Urothelium cell line (cell line): ENCODE data around the gene LRRC31.

Experiments used
- DNase-seq: peaks from one replicate; pipeline ENCODE4 v3.0.0; 2011; ENCODE audit warnings: low spot score, mixed read lengths
- FAIRE-seq: peaks from 2 replicates; lab custom pipeline; 2011; peaks lifted over from hg19 to GRCh38; lab: Jason Lieb, UNC

LRRC31 gene

DNA sequence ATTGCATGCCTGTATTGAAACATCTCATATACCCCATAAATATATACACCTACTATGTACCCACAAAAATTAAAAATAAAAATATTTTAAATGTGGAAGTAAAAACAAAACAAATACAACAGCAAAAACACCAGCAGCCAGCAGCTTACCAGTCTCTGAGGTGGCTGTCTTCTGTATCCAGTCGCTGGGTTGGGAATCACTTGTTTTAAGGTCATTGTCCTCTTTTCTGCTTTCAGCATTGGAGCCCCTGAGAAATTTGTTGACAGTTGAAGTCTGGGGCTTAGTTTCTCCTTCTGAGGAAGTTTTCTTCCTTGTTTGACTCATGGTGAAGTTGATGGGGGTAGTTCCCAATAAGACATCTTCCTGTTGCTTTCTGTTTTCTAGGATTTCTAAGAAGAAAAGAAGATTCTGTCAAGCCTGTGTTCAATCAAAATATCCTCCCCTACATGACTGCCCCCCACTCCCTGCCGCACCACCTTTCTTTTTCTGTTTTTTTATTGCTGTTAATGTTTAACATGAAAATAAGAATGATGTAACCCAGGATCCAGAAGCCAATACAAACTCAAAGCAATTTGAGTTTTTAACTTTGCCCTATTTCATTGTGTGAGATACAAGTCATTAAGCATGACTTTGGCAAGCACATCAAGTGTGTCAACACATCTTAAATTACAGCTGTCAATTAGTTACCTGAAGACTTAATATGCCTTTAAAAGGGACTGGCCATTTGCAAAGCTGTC is at the start of gene LRRC31:
TSS of gene LRRC31 (minus strand) at position 452 of the 737 bp plus-strand sequence. CDS start at position 324, 128 bp downstream.
- FAIRE-seq (no peak), DNase-seq (no peak)

DNA sequence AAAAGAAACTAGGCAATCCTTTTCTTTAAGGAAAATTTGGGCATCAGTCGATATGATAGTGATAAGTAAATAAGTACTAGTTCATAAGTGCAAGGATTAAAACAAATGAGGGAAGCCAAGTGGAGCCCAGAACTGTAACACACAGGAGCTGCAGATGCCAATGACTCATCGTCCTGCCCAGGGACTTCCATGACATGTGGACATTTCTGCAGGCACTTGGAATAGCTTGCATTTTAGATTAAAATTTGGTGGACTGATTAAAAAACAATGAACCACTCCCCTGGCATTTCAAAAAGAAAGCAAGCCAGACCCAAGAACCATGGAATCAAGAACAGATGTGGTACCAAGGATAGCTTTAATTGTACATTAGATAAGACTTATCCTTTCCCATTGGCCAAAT is 44.6 kb upstream of the LRRC31 start:
- FAIRE-seq (no peak), DNase-seq (peak; percentile 6)

- DNase-seq (no peak), FAIRE-seq (no peak)
Measured at GRCh38 chr3:169913323-169913722, 43.6 kb upstream of the LRRC31 start.

GRCh38 chr3:169911272-169911671 is 41.5 kb upstream of the LRRC31 start, which contains the start of gene SAMD7:
Gene SAMD7 (plus strand): TSS chr3:169911572. CDS start chr3:169919499, 7,927 bp downstream.
- FAIRE-seq (no peak), DNase-seq (no peak)

DNA sequence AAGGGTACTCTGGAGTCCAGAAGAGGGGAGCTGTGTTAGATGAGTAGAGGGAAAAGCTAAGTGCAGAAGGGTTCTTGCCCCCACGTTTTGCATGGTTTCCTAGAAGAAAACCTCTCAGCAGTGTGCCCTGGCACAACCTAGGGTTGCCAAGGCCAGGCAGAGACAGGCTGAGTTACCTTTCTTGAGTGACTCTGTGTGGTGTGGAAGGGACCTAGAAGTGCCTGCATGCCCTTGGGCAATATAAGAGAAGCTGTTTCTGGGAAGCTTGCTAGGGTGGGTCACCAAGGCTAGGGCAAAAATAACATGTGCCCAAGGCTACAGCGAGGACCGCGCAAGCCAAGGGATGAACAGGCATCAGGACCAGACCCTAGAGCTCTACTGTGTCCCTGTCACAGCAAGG is 38.2 kb upstream of the LRRC31 start:
- DNase-seq (no peak), FAIRE-seq (no peak)

DNA sequence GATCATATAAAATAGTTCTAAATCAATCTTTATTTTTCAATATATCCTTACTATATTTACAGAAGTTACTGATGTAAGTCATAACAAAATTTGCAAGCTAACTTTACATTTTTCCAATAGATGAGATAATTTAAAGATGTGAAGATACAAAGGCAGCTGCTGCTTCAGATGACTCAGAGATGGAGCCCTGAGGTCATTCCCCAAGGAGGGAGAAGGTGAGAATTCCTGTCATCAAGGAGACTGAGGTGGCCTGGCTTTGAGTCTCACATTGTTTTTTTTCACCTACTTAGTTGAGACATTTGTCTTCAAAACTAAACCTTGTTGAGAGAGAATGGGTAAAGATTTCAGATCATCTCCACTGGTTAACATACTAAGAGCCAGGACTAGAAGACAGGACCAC is 37.7 kb upstream of the LRRC31 start:
- DNase-seq = no peak
- FAIRE-seq = no peak

GRCh38 chr3:169905404-169905803 is 35.7 kb upstream of the LRRC31 start:
- DNase-seq (no peak), FAIRE-seq (no peak)

DNA sequence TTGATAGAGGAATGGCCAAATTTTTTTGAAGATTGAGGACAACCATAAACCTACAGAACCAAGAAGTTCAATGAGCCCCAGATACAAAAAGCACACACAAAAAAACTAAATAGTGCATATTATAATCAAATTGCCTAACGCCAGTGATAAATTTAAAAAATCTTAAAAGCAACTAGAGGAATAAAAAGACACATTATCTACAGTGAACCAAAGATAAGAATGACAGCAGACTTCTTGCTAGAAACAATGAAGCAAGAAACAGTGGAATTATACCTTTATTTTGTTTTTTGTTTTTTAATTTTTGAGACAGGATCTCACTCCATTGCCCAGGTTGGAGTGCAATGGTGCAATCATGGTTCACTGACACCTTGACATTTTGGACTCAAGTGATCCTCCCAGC is 31.7 kb upstream of the LRRC31 start:
- FAIRE-seq (no peak), DNase-seq (no peak)

DNA sequence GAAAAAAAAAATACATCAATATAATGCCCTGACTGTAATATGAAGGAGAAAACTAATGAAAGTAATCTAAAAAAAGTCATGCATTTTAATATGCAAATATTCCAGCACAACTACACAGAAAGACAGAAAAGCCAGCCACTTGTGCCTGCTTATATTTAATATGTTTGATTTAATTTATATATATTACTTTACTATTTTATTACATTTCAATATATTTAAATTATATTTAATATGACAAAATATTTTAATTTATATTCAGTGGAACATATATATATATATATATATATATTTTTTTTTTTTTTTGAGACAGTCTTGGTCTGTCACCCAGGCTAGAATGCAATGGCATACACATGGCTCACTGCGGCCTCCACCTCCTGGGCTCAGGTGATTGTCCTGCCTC is 27.5 kb upstream of the LRRC31 start:
- no peak for FAIRE-seq
- no peak for DNase-seq

DNA sequence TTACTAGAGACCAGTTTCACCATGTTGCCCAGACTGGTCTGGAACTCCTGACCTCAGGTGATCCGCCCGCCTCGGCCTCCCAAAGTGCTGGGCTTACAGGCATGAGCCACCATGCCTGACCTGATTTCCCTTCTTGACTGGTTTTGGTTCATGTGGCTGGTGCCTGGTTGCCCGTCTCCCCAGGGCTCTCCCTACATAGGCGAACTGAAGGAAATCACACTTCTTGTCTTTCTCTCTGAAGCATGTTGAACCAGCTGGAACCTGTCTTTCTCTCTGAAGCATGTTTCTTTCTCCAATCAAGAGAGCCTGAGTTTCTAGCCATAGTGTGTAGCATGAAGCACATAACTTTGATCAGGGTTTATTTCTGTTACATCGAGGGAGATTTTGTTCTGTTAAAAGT is 25.3 kb upstream of the LRRC31 start:
- no peak for DNase-seq
- no peak for FAIRE-seq

- DNase-seq (no peak), FAIRE-seq (no peak)
Measured at GRCh38 chr3:169894110-169894509, 24.4 kb upstream of the LRRC31 start.

DNA sequence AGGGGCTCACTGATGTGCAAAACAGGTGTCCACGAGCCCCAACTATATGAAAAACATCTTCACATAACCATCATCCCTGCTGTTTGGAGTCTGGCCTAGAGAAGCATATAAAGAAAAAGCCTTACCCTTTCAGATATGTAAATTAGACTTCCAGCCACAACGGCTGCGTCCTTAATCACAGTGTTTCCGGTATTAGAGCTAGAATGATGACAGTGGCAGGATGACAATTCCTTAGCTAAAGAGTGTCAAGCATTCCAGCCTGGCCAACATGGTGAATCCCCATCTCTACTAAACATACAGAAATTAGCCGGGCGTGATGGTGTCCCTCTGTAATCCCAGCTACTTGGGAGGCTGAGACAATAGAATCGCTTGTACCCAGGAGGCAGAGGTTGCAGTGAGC is 22.2 kb upstream of the LRRC31 start:
- FAIRE-seq = no peak
- no peak for DNase-seq

DNA sequence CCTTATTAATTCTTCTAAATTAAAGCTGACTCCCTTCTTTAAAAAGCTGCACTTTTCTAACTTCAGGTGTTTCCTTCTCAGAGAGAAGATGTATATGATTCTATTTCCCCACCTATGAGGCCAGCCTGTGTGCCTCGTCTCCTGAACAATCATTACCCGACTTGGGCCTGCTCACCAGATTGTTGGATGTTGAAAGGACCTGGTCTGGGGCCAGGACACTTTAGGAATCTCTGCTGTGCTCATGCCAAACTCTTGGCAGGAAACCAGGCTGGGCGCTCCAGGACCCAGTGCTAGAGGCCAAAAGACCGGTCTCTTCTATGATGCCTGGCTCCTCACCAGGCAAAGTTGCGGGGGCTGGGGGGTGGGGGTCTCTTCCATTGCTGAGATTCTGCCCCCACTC is 16.9 kb upstream of the LRRC31 start:
- no peak for FAIRE-seq

GRCh38 chr3:169880576-169881250 is 11.0 kb upstream of the LRRC31 start:
- FAIRE-seq (no peak), DNase-seq (no peak)

More for the DNA sequence above, 16.9 kb upstream of the LRRC31 start:
- no peak for DNase-seq

DNA sequence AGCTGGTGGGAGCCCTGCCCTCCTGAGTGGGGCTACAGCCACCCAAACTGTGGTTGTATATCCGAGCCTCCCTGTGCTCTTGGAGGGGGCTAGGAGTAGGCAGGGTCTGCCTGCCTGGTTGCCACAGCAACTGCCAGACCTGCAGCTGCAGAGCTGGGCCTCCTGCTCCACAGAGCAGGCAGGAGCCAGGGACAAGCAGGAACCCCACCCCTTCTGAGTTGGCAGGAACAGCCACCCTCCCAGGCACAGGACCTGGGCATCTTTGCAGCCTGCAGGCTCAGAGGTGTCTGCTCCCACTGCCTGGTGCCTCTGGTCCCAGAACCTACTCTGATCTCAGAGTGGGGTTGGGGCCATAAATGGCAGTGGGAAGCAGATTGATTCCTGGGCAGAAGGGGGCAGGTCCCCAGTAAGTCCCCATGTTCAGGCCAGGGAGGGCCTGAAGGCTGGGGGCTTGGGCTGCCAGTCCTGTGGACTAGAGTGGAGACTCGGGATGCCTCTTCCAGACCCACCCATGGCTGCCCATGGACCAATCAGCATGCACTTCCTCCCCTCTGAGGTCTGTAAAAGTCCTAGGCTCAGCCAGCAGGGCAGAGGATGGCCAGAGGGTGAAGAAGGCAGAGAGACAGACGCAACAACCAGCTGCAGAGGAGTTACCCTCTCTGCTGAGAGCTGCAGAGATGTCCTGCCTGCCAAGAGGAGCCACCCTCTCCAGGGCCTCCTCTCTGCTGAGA is 10.3 kb upstream of the LRRC31 start:
- FAIRE-seq (no peak), DNase-seq (no peak)

GRCh38 chr3:169879013-169879557 is 9.3 kb upstream of the LRRC31 start:
- DNase-seq (no peak), FAIRE-seq (no peak)

DNA sequence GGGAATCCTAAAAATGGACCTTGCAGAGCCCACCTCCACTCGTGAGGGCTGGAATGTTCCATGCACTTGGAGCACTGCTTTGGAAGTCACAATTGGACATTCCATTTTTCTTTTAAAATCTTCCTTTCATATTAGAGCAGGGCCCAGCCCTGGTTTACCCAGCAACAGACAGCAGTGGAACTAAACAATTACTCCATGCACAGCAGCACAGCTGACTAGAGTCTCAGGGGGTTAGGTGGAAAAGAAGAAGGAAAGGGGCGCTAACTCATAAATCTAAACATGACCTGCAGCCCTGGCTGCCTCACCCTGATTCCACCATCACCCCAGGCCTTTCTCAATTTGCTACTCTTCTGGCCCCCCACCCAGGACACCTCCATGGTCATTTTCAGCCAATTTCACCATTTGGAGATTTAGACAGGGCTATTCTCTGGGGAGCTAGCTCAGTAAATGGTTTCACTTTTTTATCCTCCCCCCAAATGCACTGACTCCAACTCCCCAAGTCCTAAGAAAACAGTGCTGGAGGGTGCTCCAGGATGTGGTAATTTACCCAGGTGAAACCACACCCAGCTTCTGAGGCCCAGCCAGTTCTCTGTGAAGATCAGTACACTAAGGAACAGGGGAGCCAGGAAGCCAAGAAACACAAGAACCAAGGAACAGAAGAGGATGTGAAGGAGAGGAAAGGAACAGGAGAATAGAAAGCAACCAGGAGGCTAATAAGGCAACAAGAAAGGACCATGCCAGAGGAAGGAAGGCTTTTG is 1.6 kb upstream of the LRRC31 start:
- DNase-seq (no peak), FAIRE-seq (no peak)

DNA sequence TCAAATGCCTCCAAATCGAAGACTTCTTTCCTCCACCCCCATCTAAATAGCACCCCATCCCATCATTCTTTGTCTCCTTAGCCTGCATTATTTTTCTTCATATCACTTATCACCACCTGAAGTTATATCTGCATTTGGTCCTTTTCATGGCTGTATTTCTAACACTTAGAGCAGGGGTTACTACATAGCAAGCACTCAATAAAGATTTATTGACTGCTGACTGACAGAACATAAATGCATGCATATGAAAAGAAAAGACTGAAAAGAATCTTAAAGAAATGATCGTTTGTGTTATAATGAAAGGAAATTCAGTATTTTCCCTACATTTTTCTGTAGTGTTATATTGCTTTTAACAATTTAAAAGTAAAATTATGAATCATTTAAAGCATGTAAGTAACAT is 1.4 kb downstream of the LRRC31 start:
- FAIRE-seq = no peak
- no peak for DNase-seq

GRCh38 chr3:169867584-169868210 is 2.0 kb downstream of the LRRC31 start:
- FAIRE-seq (no peak), DNase-seq (no peak)

DNA sequence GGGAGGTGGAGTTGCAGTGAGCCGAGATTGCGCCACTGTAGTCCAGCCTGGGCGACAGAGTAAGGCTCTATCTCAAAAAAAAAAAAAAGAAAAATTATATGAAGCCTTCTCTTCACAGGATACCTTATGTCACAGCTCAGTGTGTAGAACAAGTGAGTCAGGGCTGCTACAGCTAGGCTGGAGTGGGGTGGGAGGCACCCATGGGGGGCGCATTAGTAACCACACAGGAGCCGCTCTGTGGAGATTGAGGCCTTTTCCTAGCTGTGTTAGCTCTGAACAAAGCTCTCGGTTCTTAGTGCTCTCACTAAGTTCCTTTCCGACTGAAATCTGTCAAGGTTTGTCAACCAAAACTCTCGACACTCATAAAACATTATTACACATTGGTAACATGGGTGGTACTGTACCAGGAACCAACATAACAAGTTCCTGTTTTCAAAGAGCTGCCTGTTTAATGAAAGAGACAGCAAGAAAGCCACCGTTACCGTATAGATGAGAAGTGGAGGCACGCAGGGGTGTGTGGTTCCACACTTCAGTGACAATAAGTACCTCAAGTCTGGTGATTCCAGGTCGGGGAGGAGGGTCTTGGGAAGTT is 4.5 kb downstream of the LRRC31 start:
- no peak for FAIRE-seq
- DNase-seq = no peak
